HG02840 (cell line): ENCODE data around the gene SAMD5.

Source experiments
- ATAC-seq: cut with Tn5 transposase; IDR thresholded peaks from one replicate; pipeline ENCODE4 v1.9.1; 2021; ENCODE audit warnings: mild to moderate bottlenecking, moderate library complexity, moderate number of reproducible peaks; ENCODE audit not compliant: unreplicated experiment, low FRiP score

Gene SAMD5

GRCh38 chr6:147564556-147564955 is 56.1 kb downstream of the SAMD5 start:
- no peak for ATAC-seq

- ATAC-seq = no peak
Observed at GRCh38 chr6:147566244-147566898, 57.9 kb downstream of the SAMD5 start.

GRCh38 chr6:147567141-147567805 is 58.8 kb downstream of the SAMD5 start:
- ATAC-seq = peak; percentile 56

- ATAC-seq = no peak
Observed at GRCh38 chr6:147569788-147570187, 61.3 kb downstream of the SAMD5 start.

GRCh38 chr6:147570681-147571080 is 62.2 kb downstream of the SAMD5 start:
- no peak for ATAC-seq

GRCh38 chr6:147577488-147577887 is 69.0 kb downstream of the SAMD5 start:
- no peak for ATAC-seq

GRCh38 chr6:147578159-147578558 is 69.7 kb downstream of the SAMD5 start:
- ATAC-seq = no peak

- ATAC-seq = no peak
Observed at GRCh38 chr6:147578883-147579282, 70.4 kb downstream of the SAMD5 start.

GRCh38 chr6:147579667-147580066 is 71.2 kb downstream of the SAMD5 start:
- ATAC-seq = no peak

GRCh38 chr6:147582991-147583390 is 74.5 kb downstream of the SAMD5 start:
- no peak for ATAC-seq

- ATAC-seq = no peak
Observed at GRCh38 chr6:147585256-147585655, 76.8 kb downstream of the SAMD5 start.

- no peak for ATAC-seq
Observed at GRCh38 chr6:147586044-147586443, 77.6 kb downstream of the SAMD5 start.

GRCh38 chr6:147587907-147588306 is 79.4 kb downstream of the SAMD5 start:
- ATAC-seq = no peak

- no peak for ATAC-seq
Observed at GRCh38 chr6:147588469-147588868, 80.0 kb downstream of the SAMD5 start.

GRCh38 chr6:147589739-147590250 is 81.3 kb downstream of the SAMD5 start:
- no peak for ATAC-seq

- ATAC-seq = no peak
Observed at GRCh38 chr6:147595961-147596360, 87.5 kb downstream of the SAMD5 start.

GRCh38 chr6:147603392-147604081 is 95.0 kb downstream of the SAMD5 start:
- no peak for ATAC-seq

GRCh38 chr6:147604373-147604772 is 95.9 kb downstream of the SAMD5 start:
- no peak for ATAC-seq

- no peak for ATAC-seq
Observed at GRCh38 chr6:147611992-147612391, 103.5 kb downstream of the SAMD5 start.

GRCh38 chr6:147614501-147614900 is 106.0 kb downstream of the SAMD5 start:
- ATAC-seq = no peak

- no peak for ATAC-seq
Observed at GRCh38 chr6:147615659-147616456, 107.4 kb downstream of the SAMD5 start.
